Endothelial cell of umbilical vein (primary cell): ENCODE results near the gene PARP8. TPM values are rescaled to one million over a fixed set of nuclear protein-coding genes. Genes with fewer than 3 reads are reported as not detected.

Experiments
- BruUV-seq: library from RNA; stranded (reverse); fragments of 400-500 nt; replicated peaks from 2 replicates; lab custom pipeline; 2021; lab: Mats Ljungman, UMichigan
- CTCF ChIA-PET: fragments of 300-600, 350-600 bp; sonication (Branson Sonifier 250); formaldehyde crosslinking; loops from one replicate; lab custom pipeline; 2021; ENCODE audit warnings: antibody characterized with exemption, inconsistent platforms; lab: Charles Lee
- POLR2A ChIA-PET: fragments of 300-600, 350-600 bp; sonication (Branson Sonifier 250); formaldehyde crosslinking; loops from one replicate; lab custom pipeline; 2021; ENCODE audit warnings: antibody characterized with exemption, inconsistent platforms; lab: Charles Lee
- DNase-seq: peaks from one replicate; pipeline ENCODE4 v3.0.0-alpha.2; 2011; ENCODE audit warnings: low read depth, low spot score
- FAIRE-seq: peaks from 2 replicates; lab custom pipeline; 2011; peaks lifted over from hg19 to GRCh38; lab: Jason Lieb, UNC
- H2AFZ ChIP-seq: 2 replicates; pipeline ENCODE4 v1.6.0; 2012; ENCODE audit warnings: low read depth, low read length, control low read depth, inconsistent platforms
- H3K27ac ChIP-seq: 2 replicates; pipeline ENCODE4 v1.5.1; 2011; ENCODE audit warnings: low read depth, mild to moderate bottlenecking, control low read depth, low read length, moderate library complexity; ENCODE audit not compliant: insufficient read depth
- H3K27me3 ChIP-seq, 2 experiments: 2 replicates each; pipeline versions ENCODE4 v1.6.0 to v1.6.1; 2011; ENCODE audit warnings: low read length in 2 of 2, mixed read lengths in 1 of 2; ENCODE audit not compliant: control insufficient read depth in 2 of 2, insufficient read depth in 2 of 2
- H3K36me3 ChIP-seq, 2 experiments: 2 replicates in 1 of 2; 3 replicates in 1 of 2; pipeline ENCODE4 v1.5.1; 2011; ENCODE audit warnings: low read length in 2 of 2, mild to moderate bottlenecking in 1 of 2, moderate library complexity in 1 of 2; ENCODE audit not compliant: control insufficient read depth in 2 of 2, insufficient read depth in 2 of 2; ENCODE audit errors: extremely low read depth in 1 of 2
- H3K4me1 ChIP-seq: 3 replicates; pipeline ENCODE4 v1.5.1; 2011; ENCODE audit warnings: mild to moderate bottlenecking, low read length; ENCODE audit not compliant: control insufficient read depth, insufficient read depth; ENCODE audit errors: extremely low read depth
- H3K4me2 ChIP-seq: 2 replicates; pipeline ENCODE4 v1.6.1; 2011; ENCODE audit warnings: low read length, control low read depth, mixed read lengths; ENCODE audit not compliant: insufficient read depth
- H3K4me3 ChIP-seq, 3 experiments: fragments of 200-600 bp in 1 of 3; sonication (generic), shearing (Covaris generic) in 1 of 3; replicated peaks in 1 of 3; 2 replicates each; pipeline ENCODE4 v1.5.1; 2011 to 2016; ENCODE audit warnings: control low read depth in 3 of 3, low read length in 3 of 3, mild to moderate bottlenecking in 2 of 3, inconsistent platforms in 1 of 3, low read depth in 1 of 3, moderate library complexity in 1 of 3; ENCODE audit not compliant: insufficient read depth in 1 of 3
- H3K79me2 ChIP-seq: 2 replicates; pipeline ENCODE4 v1.6.0; 2012; ENCODE audit warnings: low read length, inconsistent platforms; ENCODE audit not compliant: control insufficient read depth, insufficient read depth
- H3K9ac ChIP-seq: replicated peaks from 2 replicates; pipeline ENCODE3; 2011; ENCODE audit warnings: low read length, control low read depth; ENCODE audit not compliant: insufficient read depth; ENCODE audit errors: extremely low read depth
- H3K9me1 ChIP-seq: replicated peaks from 3 replicates; pipeline ENCODE4 v1.6.0; 2011; ENCODE audit warnings: mild to moderate bottlenecking, low read length; ENCODE audit not compliant: control insufficient read depth, insufficient read depth; ENCODE audit errors: extremely low read depth
- H3K9me3 ChIP-seq: replicated peaks from 2 replicates; pipeline ENCODE4 v1.5.1; 2012; ENCODE audit warnings: low read length, inconsistent platforms; ENCODE audit not compliant: control insufficient read depth, insufficient read depth
- H4K20me1 ChIP-seq: replicated peaks from 2 replicates; pipeline ENCODE3; 2011; ENCODE audit warnings: mild to moderate bottlenecking, low read length; ENCODE audit not compliant: control insufficient read depth, insufficient read depth; ENCODE audit errors: extremely low read depth
- EZH2 ChIP-seq: IDR thresholded peaks from 2 replicates; pipeline ENCODE4 v1.6.1; 2012; ENCODE audit warnings: borderline replicate concordance, low read depth, mild to moderate bottlenecking, moderate library complexity, low read length, inconsistent platforms; ENCODE audit not compliant: severe bottlenecking
- FOS ChIP-seq: IDR thresholded peaks from 2 replicates; pipeline ENCODE4 v1.6.1; 2011; ENCODE audit warnings: mild to moderate bottlenecking, low read length, moderate library complexity, borderline replicate concordance; ENCODE audit not compliant: insufficient read depth
- GATA2 ChIP-seq: IDR thresholded peaks from 2 replicates; pipeline ENCODE4 v1.7.0; 2011; ENCODE audit warnings: low read depth, mild to moderate bottlenecking, moderate library complexity, mixed read lengths, low read length; ENCODE audit not compliant: insufficient read length, insufficient read depth
- JUN ChIP-seq: IDR thresholded peaks from 2 replicates; pipeline ENCODE4 v1.6.1; 2011; ENCODE audit warnings: borderline replicate concordance, low read depth; ENCODE audit not compliant: insufficient read length, insufficient read depth
- MYC ChIP-seq: IDR thresholded peaks from one replicate; pipeline ENCODE4 v1.6.1; 2011; ENCODE audit warnings: mild to moderate bottlenecking, low read depth, low read length
- POLR2A ChIP-seq: IDR thresholded peaks from 2 replicates; pipeline ENCODE4 v1.6.1; 2012; ENCODE audit warnings: low read depth, mild to moderate bottlenecking, control low read depth, low read length
- POLR2AphosphoS5 ChIP-seq: IDR thresholded peaks from 2 replicates; pipeline ENCODE4 v1.6.1; 2012; ENCODE audit warnings: low read depth, mild to moderate bottlenecking, control low read depth, low read length, moderate library complexity; ENCODE audit not compliant: insufficient read depth
- dilution Hi-C: fragments of 300-500 bp; cut with MboI; formaldehyde crosslinking; loops from one replicate; pipeline ENCODE4 v1.15.0; 2019; ENCODE audit warnings: low sequenced_read_pairs; ENCODE audit not compliant: extremely low pct_ligation_motif_present
- intact Hi-C: fragments of 100-400 bp; cut with micrococcal nuclease; formaldehyde crosslinking; loops from one replicate; pipeline ENCODE4 v1.10.0; 2022
- polyA plus RNA-seq, 4 experiments: library from polyadenylated mRNA; depleted of rRNA in 3 of 4; stranded (reverse) in 3 of 4; unstranded in 1 of 4; fragments of >200 nt; gene quantifications; 2 replicates each; pipeline versions ENCODE4 v1.2.1 to v1.2.3, GENCODE V29; 2011 to 2012; ENCODE audit warnings: missing spikeins in 1 of 4
- total RNA-seq: library from RNA; stranded (reverse); gene quantifications from 2 replicates; pipeline ENCODE4 v1.2.3, GENCODE V29; 2021
- TF ChIP-seq, protein P1 (sequence below), 2 donors: IDR thresholded peaks; 1 replicate in 1 of 2; 2 replicates in 1 of 2; pipeline ENCODE4 v1.5.1; 2011; ENCODE audit warnings: low read length in 2 of 2, mild to moderate bottlenecking in 2 of 2, moderate library complexity in 2 of 2, control low read depth in 1 of 2, inconsistent platforms in 1 of 2, low read depth in 1 of 2; ENCODE audit not compliant: insufficient read depth in 1 of 2; ENCODE audit errors: extremely low read depth in 1 of 2
- TF ChIP-seq, protein P2 (sequence below): IDR thresholded peaks from 2 replicates; pipeline ENCODE4 v1.6.1; 2011; ENCODE audit not compliant: insufficient read depth, insufficient read length

The PARP8 gene
- total and polyA plus RNA-seq, 2 donors (not counting 3 experiments of a cell fraction or from before 2014, with no cell fraction given), result 0.03 to 0.60 TPM

DNA sequence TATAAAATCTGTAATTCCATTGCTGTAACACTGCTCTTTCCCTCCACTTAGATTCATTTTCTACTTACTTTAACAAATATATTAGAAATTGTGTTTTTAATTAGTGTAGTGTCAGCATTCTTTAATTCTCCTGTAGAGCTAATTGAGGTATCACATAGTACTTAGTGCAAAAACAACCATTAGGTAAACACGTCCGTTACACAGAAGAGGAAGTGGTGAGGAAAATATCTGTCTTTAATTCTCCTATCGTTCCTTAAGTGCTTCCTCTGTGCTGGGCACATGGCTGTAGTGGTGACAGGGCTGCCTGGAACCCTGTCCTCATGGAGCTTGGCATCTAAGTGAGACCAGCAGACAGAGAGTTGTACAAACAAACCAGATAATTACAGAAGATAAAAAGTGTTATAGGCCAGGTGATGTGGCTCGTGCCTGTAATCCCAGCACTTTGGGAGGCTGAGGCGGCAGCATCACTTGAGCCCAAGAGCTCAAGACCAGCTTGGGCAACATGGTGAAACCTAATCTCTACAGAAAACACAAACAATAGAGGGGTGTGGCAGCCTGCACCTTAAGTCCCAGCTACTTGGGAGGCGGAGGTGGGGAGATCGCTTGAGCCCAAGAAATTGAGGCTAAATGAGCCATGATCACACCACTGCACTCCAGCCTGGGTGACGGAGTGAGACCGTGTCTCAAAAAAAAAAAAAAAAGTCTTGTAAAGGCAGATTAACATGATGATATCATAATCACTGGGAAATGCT lies 36.4 kb downstream of the PARP8 start:
- TF ChIP-seq POLR2A (no peak), MYC (no peak), EZH2 (no peak), FOS (no peak), GATA2 (no peak), JUN (no peak), POLR2AphosphoS5 (no peak)
- TF ChIP-seq, protein P1, sequence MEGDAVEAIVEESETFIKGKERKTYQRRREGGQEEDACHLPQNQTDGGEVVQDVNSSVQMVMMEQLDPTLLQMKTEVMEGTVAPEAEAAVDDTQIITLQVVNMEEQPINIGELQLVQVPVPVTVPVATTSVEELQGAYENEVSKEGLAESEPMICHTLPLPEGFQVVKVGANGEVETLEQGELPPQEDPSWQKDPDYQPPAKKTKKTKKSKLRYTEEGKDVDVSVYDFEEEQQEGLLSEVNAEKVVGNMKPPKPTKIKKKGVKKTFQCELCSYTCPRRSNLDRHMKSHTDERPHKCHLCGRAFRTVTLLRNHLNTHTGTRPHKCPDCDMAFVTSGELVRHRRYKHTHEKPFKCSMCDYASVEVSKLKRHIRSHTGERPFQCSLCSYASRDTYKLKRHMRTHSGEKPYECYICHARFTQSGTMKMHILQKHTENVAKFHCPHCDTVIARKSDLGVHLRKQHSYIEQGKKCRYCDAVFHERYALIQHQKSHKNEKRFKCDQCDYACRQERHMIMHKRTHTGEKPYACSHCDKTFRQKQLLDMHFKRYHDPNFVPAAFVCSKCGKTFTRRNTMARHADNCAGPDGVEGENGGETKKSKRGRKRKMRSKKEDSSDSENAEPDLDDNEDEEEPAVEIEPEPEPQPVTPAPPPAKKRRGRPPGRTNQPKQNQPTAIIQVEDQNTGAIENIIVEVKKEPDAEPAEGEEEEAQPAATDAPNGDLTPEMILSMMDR (IDR thresholded peaks at IDR 0.05; ENCODE audit: extremely low read depth in 1 of 2, insufficient read depth in 1 of 2, low read depth in 1 of 2, low read length in 2 of 2), result no peak
- TF ChIP-seq, protein P2, sequence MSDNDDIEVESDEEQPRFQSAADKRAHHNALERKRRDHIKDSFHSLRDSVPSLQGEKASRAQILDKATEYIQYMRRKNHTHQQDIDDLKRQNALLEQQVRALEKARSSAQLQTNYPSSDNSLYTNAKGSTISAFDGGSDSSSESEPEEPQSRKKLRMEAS, result no peak
- ChIA-PET CTCF (no interaction called here), POLR2A (no interaction called here)
- dilution Hi-C loops, result no loop called here
- H3K9me3 ChIP-seq, result no peaks in the 10 kb centered on the region
- H3K4me3 ChIP-seq, result no peak overlapping the region
- H3K27ac ChIP-seq, result no peak overlapping the region
- FAIRE-seq, result no peak
- H3K27me3 ChIP-seq, result no peaks in the 10 kb centered on the region
- intact Hi-C loops, result no loop called here
- DNase-seq, result no peak
- no peaks in the 10 kb centered on the region for H3K4me1 ChIP-seq
- H3K79me2 ChIP-seq, result no peaks in the 10 kb centered on the region
- no peaks in the 10 kb centered on the region for H3K36me3 ChIP-seq
- H3K9ac ChIP-seq, result no peak overlapping the region
- H3K4me2 ChIP-seq, result no peak overlapping the region
- no peaks in the 10 kb centered on the region for H3K9me1 ChIP-seq
- no peaks in the 10 kb centered on the region for H4K20me1 ChIP-seq
- no peak overlapping the region for H2AFZ ChIP-seq
- no TSS peak for BruUV-seq
